Fibroblast of peridontal ligament (primary cell): ENCODE measurements around the gene STT3A.

Experiments used
- DNase-seq: peaks from one replicate; pipeline ENCODE4 v3.0.0-alpha.2; 2010; ENCODE audit errors: extremely low read depth

Gene STT3A

GRCh38 chr11:125588505-125588904, 4.1 kb upstream of the STT3A start:
- DNase-seq, result peak; percentile 6

- peak; percentile 54 for DNase-seq
These were observed 875 bp upstream of the STT3A start for GRCh38 chr11:125591649-125592304.

GRCh38 chr11:125593114-125593820, 615 bp downstream of the STT3A start:
- peak; percentile 44 for DNase-seq

GRCh38 chr11:125594958-125595357, 2.3 kb downstream of the STT3A start:
- no peak for DNase-seq

GRCh38 chr11:125600663-125601062, 8.0 kb downstream of the STT3A start:
- DNase-seq, result no peak

GRCh38 chr11:125603207-125603606, 10.6 kb downstream of the STT3A start:
- peak; percentile 11 for DNase-seq

GRCh38 chr11:125605417-125605816, 12.8 kb downstream of the STT3A start:
- no peak for DNase-seq

GRCh38 chr11:125609545-125609944, 16.9 kb downstream of the STT3A start:
- DNase-seq, result no peak

GRCh38 chr11:125618383-125618782, 25.7 kb downstream of the STT3A start:
- no peak for DNase-seq

GRCh38 chr11:125621995-125622394, 29.3 kb downstream of the STT3A start:
- DNase-seq, result peak; percentile 65

GRCh38 chr11:125623064-125623463, 30.4 kb downstream of the STT3A start:
- DNase-seq, result no peak

GRCh38 chr11:125624756-125625213, 32.1 kb downstream of the STT3A start, which contains the start of gene CHEK1:
CHEK1 (plus strand) TSS chr11:125625163; CDS start chr11:125626769, 1,606 bp downstream.
- DNase-seq, result no peak

- peak; percentile 61 for DNase-seq
These were observed 32.6 kb downstream of the STT3A start for GRCh38 chr11:125625225-125625629.

GRCh38 chr11:125625630-125626287, 33.1 kb downstream of the STT3A start:
- DNase-seq, result peak; percentile 86

GRCh38 chr11:125626288-125626950, 33.8 kb downstream of the STT3A start:
- DNase-seq, result peak; percentile 73

GRCh38 chr11:125627236-125627910, 34.7 kb downstream of the STT3A start:
- peak; percentile 23 for DNase-seq

- DNase-seq, result no peak
These were observed 45.2 kb downstream of the STT3A start for GRCh38 chr11:125637840-125638239.

GRCh38 chr11:125638315-125638714, 45.7 kb downstream of the STT3A start:
- no peak for DNase-seq

GRCh38 chr11:125645871-125646270, 53.2 kb downstream of the STT3A start:
- DNase-seq, result no peak

- no peak for DNase-seq
These were observed 57.0 kb downstream of the STT3A start for GRCh38 chr11:125649465-125650166.

GRCh38 chr11:125662689-125663088, 70.0 kb downstream of the STT3A start:
- no peak for DNase-seq
